HUES6 (cell line): ENCODE results near the gene ARPC1B.
A peak's percentile ranks its signal among the peaks of the same experiment; 100 is the strongest.

ENCODE experiments used
- H3K27ac ChIP-seq: 2 replicates; pipeline ENCODE4 v1.7.0; 2013; ENCODE audit warnings: low read depth, mild to moderate bottlenecking, low read length, inconsistent platforms
- H3K27me3 ChIP-seq: 2 replicates; pipeline ENCODE4 v1.6.1; 2013; ENCODE audit warnings: low read length; ENCODE audit not compliant: control insufficient read depth, insufficient read depth
- H3K36me3 ChIP-seq: 2 replicates; pipeline ENCODE4 v1.6.1; 2013; ENCODE audit warnings: low read length; ENCODE audit not compliant: control insufficient read depth, insufficient read depth
- H3K4me1 ChIP-seq: 2 replicates; pipeline ENCODE4 v1.6.1; 2013; ENCODE audit warnings: low read length; ENCODE audit not compliant: control insufficient read depth, insufficient read depth
- H3K4me3 ChIP-seq: 2 replicates; pipeline ENCODE4 v1.5.1; 2013; ENCODE audit warnings: low read depth, low read length
- H3K9ac ChIP-seq: one replicate; pipeline ENCODE4 v1.6.1; 2013; ENCODE audit warnings: mild to moderate bottlenecking, low read length
- H3K9me3 ChIP-seq: 2 replicates; pipeline ENCODE4 v1.6.1; 2013; ENCODE audit warnings: low read depth, low read length; ENCODE audit not compliant: control insufficient read depth, insufficient read depth

Gene ARPC1B

GRCh38 chr7:99392659-99393354 lies 18.3 kb downstream of the ARPC1B start:
- H3K27ac ChIP-seq: peak overlapping the region; percentile 12; the same call in 1 of the 2 replicates
- peak overlapping the region; percentile 72 for H3K4me3 ChIP-seq
- H3K27me3 ChIP-seq: no peaks in the 10 kb centered on the region
- peaks cover 62% of the 10 kb centered on the region for H3K36me3 ChIP-seq
- H3K4me1 ChIP-seq: peaks cover 13% of the 10 kb centered on the region
- no peaks in the 10 kb centered on the region for H3K9me3 ChIP-seq
- peak overlapping the region; percentile 78 for H3K9ac ChIP-seq

GRCh38 chr7:99393355-99394187 lies 19.0 kb downstream of the ARPC1B start:
- Histone ChIP-seq H3K9me3 (no peaks in the 10 kb centered on the region), H3K27ac (peak overlapping the region; percentile 12; the same call in 1 of the 2 replicates), H3K36me3 (peaks cover 62% of the 10 kb centered on the region), H3K4me3 (peak overlapping the region; percentile 72), H3K9ac (peak overlapping the region; percentile 78), H3K27me3 (no peaks in the 10 kb centered on the region), H3K4me1 (peaks cover 13% of the 10 kb centered on the region)

GRCh38 chr7:99394188-99394502 lies 19.6 kb downstream of the ARPC1B start:
- Histone ChIP-seq H3K4me3 (no peak overlapping the region), H3K36me3 (peaks cover 68% of the 10 kb centered on the region), H3K27ac (no peak overlapping the region), H3K9me3 (no peaks in the 10 kb centered on the region), H3K27me3 (no peaks in the 10 kb centered on the region), H3K9ac (no peak overlapping the region), H3K4me1 (peaks cover 13% of the 10 kb centered on the region)

GRCh38 chr7:99395616-99396327 lies 21.2 kb downstream of the ARPC1B start:
- Histone ChIP-seq H3K9me3 (no peaks in the 10 kb centered on the region), H3K9ac (no peak overlapping the region), H3K4me3 (no peak overlapping the region), H3K27me3 (no peaks in the 10 kb centered on the region), H3K4me1 (peaks cover 13% of the 10 kb centered on the region), H3K27ac (no peak overlapping the region), H3K36me3 (peaks cover 69% of the 10 kb centered on the region)

- Histone ChIP-seq H3K9me3 (no peaks in the 10 kb centered on the region), H3K4me1 (peaks cover 13% of the 10 kb centered on the region), H3K27ac (no peak overlapping the region), H3K9ac (no peak overlapping the region), H3K36me3 (peaks cover 71% of the 10 kb centered on the region), H3K27me3 (no peaks in the 10 kb centered on the region), H3K4me3 (no peak overlapping the region)
These were observed 22.1 kb downstream of the ARPC1B start for GRCh38 chr7:99396418-99397296.

GRCh38 chr7:99397297-99397983 lies 22.9 kb downstream of the ARPC1B start:
- no peak overlapping the region for H3K9ac ChIP-seq
- peaks cover 7% of the 10 kb centered on the region for H3K4me1 ChIP-seq
- H3K4me3 ChIP-seq: no peak overlapping the region
- H3K27ac ChIP-seq: no peak overlapping the region
- peaks cover 77% of the 10 kb centered on the region for H3K36me3 ChIP-seq
- no peaks in the 10 kb centered on the region for H3K27me3 ChIP-seq
- no peaks in the 10 kb centered on the region for H3K9me3 ChIP-seq

- no peaks in the 10 kb centered on the region for H3K27me3 ChIP-seq
- H3K9ac ChIP-seq: no peak overlapping the region
- peaks cover 89% of the 10 kb centered on the region for H3K36me3 ChIP-seq
- no peak overlapping the region for H3K27ac ChIP-seq
- no peak overlapping the region for H3K4me3 ChIP-seq
- peaks cover under 1% of the 10 kb centered on the region; the same call in 1 of the 2 replicates for H3K4me1 ChIP-seq
- no peaks in the 10 kb centered on the region for H3K9me3 ChIP-seq
These were observed 24.4 kb downstream of the ARPC1B start for GRCh38 chr7:99398891-99399445.

GRCh38 chr7:99399597-99399996 lies 25.1 kb downstream of the ARPC1B start:
- Histone ChIP-seq H3K27me3 (no peaks in the 10 kb centered on the region), H3K4me3 (no peak overlapping the region), H3K9me3 (no peaks in the 10 kb centered on the region), H3K36me3 (peaks cover 91% of the 10 kb centered on the region), H3K9ac (no peak overlapping the region), H3K27ac (no peak overlapping the region), H3K4me1 (no peaks in the 10 kb centered on the region)

- H3K4me1 ChIP-seq: peaks cover 12% of the 10 kb centered on the region
- H3K36me3 ChIP-seq: peaks cover 75% of the 10 kb centered on the region
- H3K4me3 ChIP-seq: no peak overlapping the region
- H3K27ac ChIP-seq: no peak overlapping the region
- no peaks in the 10 kb centered on the region for H3K27me3 ChIP-seq
- H3K9ac ChIP-seq: no peak overlapping the region
- no peaks in the 10 kb centered on the region for H3K9me3 ChIP-seq
These were observed 28.3 kb downstream of the ARPC1B start for GRCh38 chr7:99402854-99403253.

- Histone ChIP-seq H3K9me3 (no peaks in the 10 kb centered on the region), H3K27me3 (no peaks in the 10 kb centered on the region), H3K9ac (no peak overlapping the region), H3K27ac (no peak overlapping the region), H3K4me3 (no peak overlapping the region), H3K4me1 (peaks cover 12% of the 10 kb centered on the region), H3K36me3 (peaks cover 65% of the 10 kb centered on the region)
These were observed 29.2 kb downstream of the ARPC1B start for GRCh38 chr7:99403764-99404163.
